Heart left ventricle (tissue), 13 donors: Measurements from ENCODE around the gene ZBTB38.

Experiments
- CTCF ChIP-seq, 12 donors: fragments of 200-600 bp; sonication (generic) in 4 of 12; IDR thresholded peaks; one replicate each; pipeline versions ENCODE4 v1.5.0 to v1.8.0; 2018 to 2022; ENCODE audit warnings: antibody characterized with exemption in 12 of 12, mild to moderate bottlenecking in 5 of 12
- POLR2A ChIP-seq, 2 donors: fragments of 450-650 bp; IDR thresholded peaks; one replicate each; pipeline ENCODE4 v1.6.1; 2017; ENCODE audit warnings: antibody characterized with exemption in 2 of 2, mild to moderate bottlenecking in 2 of 2, moderate library complexity in 2 of 2
- donor health status: ischemic (EF 13 %, LVEDD 7.1; RV severe dilation, severe dysfunction).
- donor health status: DM: no; HTN: yes; CAD: no.
- donor health status: DM: no; HTN: no; CAD: no.
- donor health status: ischemic (EF 25% LVEDD 6.9; RV normal size, moderate dysfunction).
- donor health status: ischemic (EF 25% LVEDD 5.7; RV mildly dilated, moderate dysfunction).
- donor health status: ischemic (EF 35%, LVEDD 5.7; RV mildly dilated, moderate dysfunction).
- donor health status: nonischemic (EF 11% LVEDD 7.7; RV severe dilation, severe dysfunction).
- donor health status: DM: yes; HTN: yes; CAD: no.
- donor health status: PGD.
- donor health status: ischemic (EF 29% LVEDD 5.4; RV normal size, mild dysfunction).
- donor health status: nonischemic (EF 23%, LVEDD 6.1; RV moderate dilation, normal function).

- no peak for TF ChIP-seq CTCF (IDR thresholded peaks at IDR 0.05)
- TF ChIP-seq POLR2A (IDR thresholded peaks at IDR 0.05) = no peak
These were observed 46.6 kb downstream of the ZBTB38 start for GRCh38 chr3:141414800-141415462.
